ENCODE measurements around the gene VSIG8.

VSIG8 gene

DNA sequence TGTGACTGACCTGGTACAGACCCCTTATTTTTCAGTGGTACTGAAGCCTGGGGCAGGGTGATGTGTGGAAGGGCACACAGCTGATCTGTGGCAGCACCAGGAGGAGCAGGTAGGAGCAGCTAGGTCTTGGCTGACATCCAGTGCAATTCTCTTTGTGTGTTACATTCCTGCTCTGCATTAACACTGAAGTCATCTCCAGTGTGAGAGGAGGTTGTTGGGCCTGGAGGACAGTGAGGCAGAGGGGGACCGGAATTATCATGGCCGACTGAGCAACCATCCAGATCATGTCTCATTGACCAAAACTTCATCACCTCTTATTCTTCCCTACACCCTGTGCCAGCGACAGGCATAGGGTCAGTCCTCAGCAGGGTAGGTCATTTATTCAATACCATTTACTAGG is 34.3 kb downstream of the VSIG8 start:
- no peak for FAIRE-seq

DNA sequence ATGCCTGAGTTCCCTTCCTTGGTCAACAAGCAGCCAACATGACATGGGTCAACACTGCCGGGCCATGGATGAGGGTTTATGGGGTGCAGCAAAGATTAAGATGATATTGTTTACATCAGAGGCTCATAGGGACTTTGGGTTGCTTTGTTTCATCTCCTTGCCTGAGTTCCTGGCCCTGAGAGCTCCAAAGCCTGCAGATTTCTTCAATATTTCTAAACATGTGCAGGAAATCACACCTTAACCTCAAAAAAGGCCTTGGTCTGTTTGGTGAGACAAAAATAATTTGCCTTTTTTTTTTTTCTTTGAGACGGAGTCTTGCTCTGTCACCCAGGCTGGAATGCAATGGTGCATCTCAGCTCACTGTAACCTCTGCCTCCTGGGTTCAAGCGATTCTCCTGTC is 34.9 kb downstream of the VSIG8 start:
- FAIRE-seq: no peak

DNA sequence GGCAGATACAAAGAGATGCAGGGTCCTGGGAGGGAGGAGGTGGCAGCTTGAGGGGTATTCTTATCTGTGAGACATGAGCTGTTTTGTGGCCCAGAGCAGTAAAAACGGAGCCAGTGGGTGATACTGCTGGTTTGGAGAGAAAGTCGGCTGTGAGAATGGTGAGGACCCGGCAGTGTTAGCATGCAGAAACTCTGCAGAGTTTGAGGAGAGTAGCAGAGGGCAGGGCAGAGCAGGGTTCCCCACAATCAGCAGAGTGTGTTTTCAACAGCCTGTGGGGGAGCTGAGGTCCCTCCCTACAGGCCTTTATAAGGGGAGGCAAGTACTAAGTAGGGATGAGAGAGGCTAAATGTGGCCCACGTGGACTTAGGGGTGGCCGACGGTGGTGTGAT is 35.4 kb downstream of the VSIG8 start:
- no peak for FAIRE-seq

GRCh38 chr1:159826441-159827101 is 35.9 kb downstream of the VSIG8 start, which contains the start of gene SLAMF8:
SLAMF8 (plus strand) TSS chr1:159826873; CDS start chr1:159826899, 26 bp downstream.
- no peak for FAIRE-seq

DNA sequence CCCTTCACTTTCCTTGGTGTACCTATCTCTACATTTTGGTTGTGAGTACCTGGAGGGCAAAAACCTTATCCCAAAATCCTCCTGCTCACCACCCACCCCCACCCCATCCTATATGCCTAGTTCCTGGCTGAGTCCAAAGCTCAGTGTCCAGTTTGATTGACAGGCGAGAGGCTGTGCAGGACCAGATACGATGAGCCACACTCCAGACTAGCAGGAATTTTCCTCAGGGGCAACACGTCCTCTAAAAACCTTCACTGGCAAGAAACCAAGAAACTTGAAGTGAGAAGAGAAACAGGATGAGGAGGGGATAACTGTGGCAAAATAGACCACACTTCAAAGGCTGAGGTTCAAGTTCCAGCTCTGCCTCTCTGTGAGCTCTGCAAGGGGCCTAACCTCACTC is 36.9 kb downstream of the VSIG8 start:
- no peak for FAIRE-seq

GRCh38 chr1:159823406-159823805 is 39.1 kb downstream of the VSIG8 start:
- FAIRE-seq: no peak

DNA sequence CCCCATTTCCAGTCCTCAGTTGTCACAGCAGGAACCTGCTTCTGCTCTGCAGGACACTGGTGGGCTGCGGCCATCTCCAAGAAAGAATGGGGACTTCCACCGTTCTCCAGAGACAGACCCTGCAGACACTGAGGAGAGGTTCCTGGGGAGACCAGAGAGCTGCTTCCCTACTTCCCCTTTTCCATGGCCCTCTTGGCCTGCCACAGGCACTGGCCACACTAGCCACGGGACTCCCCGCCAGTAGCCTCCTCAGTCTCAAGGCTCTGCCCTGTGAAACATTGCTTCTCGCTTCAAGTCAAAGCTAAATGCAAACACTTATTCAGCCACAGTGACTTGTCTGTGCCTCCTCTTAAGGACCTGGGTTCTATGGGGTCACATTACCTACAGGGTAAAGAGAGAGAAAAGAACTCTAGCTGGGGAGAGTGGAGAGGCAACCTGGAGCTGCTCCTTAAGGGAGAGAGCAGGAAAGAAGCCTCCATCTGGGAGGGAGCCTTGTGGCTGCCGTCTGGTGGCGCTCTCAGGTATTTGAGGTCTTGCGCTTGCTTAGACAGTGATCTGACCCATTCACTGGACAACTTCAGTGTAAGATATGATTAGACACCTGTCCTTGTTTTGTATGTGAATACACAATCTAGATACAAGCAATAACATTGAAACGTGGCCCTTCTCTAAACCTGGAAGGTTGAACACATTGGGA is 41.1 kb downstream of the VSIG8 start:
- FAIRE-seq: no peak

DNA sequence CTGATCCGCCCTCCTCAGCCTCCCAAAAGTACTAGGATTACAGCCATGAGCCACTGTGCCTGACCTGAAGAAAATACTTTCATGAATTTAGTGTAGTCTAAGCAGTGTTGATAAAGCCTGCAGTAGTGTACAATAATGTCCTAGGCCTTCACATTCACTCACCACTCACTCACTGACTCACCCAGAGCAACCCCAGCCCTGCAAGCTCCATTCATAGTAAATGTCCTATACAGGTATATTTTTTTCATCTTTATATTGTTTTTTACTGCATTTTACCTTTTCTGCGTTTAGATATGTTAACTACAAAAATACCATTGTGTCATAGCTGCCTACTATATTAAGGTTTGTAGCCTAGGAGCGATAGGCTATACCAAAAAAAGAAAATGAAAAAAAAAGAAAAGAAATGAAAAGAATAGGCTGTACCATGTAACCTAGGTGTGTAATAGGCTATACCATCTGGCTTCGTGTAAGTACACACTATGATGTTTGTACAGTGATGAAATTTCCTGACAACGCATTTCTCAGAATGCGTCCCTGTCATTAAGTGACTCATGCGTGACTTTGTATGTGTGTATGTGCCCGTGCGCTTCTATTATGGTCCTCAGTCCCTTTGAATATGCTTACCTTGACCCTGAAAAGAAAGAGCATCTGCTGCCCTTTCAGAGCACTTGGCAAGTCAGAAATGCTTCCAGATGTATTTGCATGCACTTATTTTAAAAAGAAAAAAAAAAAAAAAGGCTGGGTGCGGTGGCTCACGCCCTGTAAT is 45.0 kb downstream of the VSIG8 start:
- FAIRE-seq: no peak

- FAIRE-seq: no peak
Measured at GRCh38 chr1:159815926-159816325, 46.5 kb downstream of the VSIG8 start.

GRCh38 chr1:159804924-159805323 is 57.5 kb downstream of the VSIG8 start:
- FAIRE-seq: no peak

Measured in colon (tissue), 2 donors.